Stimulated activated CD4-positive, alpha-beta T cell treated with anti-CD3 and anti-CD28 coated beads, Interleukin-4, amount 100 ng/mL, for 24 hours (primary cell): ENCODE results near the gene B9D1.

Source experiments
- DNase-seq: peaks from one replicate; pipeline ENCODE4 v3.0.0-alpha.2; 2020

Gene B9D1

DNA sequence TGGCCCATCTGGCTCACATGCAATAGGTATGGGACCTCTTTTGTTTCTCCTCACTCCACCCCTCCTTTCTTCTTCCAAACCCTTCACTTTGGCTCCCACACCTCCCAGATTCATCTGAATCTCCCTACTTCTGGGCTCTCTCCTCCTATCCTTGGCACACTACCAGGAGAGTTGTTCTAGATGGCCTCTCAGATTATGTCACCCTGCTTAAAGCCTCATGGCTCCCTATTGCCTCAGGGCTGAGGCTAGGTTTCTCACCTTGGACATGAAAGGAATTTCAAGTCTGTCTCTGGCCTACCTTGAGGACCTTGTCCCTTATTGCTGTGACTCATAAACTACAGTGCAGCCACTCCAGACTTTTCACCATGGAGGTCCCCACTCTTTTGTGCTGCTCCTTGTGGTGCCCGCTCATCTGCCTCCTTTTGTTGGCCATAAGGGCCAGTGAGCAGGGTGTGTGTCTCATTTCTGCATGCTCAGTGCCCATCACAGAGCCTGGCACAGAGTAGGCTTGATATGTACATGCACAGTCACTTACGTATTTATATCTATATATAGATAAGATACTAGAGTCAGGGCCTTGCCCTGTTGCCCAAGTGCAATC, 25.5 kb upstream of the B9D1 start:
- DNase-seq = no peak

DNA sequence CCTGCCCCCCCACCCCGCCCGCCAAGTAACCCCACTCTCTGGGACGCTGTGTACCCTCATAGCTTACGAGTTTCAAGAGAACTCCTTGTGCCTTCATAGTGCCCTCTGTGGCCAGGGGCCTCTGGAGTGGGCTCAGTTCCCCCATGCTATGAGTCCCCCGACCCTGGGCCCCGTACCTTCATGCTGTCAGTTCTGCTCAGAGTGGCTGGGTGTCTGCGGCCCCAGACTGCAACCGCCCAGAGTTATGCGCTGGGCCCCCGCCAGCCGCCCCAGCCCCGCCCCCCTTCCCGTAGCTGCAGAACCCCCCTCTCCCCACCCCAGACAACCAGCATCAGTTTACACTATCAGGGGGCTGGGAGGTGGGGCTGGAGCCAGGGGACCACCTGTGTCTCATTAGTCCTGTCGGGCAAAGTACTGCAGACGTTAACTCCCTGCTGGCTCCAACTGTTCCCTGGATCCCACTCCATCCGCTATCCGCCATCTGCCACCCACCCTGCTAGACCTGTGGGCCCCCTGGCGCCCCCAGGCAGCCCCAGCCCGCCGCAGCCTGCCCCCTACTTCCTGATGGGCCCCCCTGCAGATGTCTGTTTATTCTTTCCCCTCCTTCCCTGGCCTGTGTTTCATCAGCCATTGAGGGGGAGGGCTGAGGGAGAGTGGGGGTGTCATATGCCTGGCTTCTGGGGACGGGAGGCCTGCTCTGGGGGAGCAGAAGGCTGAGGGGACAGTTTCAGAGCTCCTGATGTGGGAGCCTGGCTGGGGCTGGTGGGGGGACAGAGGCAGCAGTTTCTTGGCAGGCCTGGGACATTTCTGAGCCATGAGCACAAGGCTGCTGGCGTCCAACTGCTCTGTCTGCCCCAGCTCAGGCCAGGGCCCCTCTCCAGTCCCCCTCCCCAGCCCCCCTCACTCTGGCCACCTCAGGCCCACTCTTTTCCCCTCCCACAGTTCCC, 24.7 kb upstream of the B9D1 start, which contains the start of gene MFAP4:
TSS of gene MFAP4 (minus strand) at position 217 of the 947 bp plus-strand sequence. CDS start at position 182, 35 bp downstream.
- DNase-seq = no peak

- DNase-seq = no peak
Observed at GRCh38 chr17:19386051-19386929, 23.8 kb upstream of the B9D1 start.

GRCh38 chr17:19385521-19385983, 23.0 kb upstream of the B9D1 start:
- no peak for DNase-seq

DNA sequence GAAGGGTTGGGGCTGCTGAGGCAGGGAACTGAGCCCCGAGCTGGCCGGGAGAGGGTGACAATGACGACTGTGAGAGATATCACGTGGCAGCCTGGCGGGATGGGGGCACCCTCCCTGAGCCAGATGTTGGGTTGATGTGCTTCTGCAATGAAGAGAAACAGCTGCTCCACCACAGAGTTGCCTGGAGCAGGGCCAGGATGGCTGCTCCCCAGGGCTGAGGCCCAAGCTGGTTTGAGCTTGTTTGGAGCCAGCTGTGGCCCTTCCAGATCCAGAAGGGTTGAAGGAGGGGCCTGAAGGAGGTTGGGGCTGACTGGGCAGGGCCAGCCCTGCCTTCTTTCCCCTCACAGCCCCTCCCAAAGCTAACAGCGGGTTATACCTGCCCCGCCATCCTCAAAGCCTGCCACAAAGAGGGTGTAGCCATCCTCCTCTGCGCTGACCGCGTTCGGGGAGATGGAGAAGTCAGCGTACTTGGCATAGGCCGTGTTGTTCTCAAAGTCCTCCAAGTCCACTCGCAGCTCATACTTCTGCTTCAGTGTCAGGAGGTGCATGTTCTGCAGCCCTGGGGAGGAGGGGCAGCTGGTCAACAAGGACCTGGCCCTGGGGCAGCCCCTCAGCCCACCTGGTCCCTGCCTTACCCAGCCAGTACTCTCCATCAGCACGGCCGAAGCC, 22.3 kb upstream of the B9D1 start:
- DNase-seq = no peak

GRCh38 chr17:19383681-19384470, 21.4 kb upstream of the B9D1 start:
- DNase-seq = no peak

DNA sequence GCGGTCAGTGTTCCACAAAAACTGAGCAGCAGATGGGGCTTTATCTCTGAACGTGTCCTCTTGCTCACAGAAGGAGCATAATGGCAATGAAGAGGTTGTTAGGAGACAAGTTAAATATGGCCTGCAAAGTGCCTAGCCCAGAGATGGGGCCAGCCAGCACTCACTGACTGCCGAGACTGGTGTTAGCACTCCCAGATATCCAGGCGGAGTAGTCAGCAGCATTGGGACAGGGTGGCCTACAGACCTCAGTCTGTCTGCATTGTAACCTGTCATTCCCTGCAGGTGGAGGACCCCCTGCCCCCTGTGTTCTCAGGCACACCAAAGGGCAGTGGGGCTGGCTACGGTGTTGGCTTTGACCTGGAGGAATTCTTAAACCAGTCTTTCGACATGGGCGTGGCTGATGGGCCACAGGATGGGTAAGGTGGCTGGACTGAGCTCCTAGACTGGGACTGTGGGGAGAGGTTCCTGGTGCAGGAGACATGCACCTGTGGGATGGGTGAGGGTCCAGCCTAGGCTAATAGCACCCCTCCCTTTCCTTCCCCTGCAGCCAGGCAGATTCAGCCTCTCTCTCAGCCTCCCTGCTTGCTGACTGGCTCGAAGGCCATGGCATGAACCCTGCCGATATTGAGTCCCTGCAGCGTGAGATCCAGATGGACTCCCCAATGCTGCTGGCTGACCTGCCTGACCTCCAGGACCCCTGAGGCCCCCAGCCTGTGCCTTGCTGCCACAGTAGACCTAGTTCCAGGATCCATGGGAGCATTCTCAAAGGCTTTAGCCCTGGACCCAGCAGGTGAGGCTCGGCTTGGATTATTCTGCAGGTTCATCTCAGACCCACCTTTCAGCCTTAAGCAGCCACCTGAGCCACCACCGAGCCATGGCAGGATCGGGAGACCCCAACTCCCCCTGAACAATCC, 20.3 kb upstream of the B9D1 start:
- no peak for DNase-seq

DNA sequence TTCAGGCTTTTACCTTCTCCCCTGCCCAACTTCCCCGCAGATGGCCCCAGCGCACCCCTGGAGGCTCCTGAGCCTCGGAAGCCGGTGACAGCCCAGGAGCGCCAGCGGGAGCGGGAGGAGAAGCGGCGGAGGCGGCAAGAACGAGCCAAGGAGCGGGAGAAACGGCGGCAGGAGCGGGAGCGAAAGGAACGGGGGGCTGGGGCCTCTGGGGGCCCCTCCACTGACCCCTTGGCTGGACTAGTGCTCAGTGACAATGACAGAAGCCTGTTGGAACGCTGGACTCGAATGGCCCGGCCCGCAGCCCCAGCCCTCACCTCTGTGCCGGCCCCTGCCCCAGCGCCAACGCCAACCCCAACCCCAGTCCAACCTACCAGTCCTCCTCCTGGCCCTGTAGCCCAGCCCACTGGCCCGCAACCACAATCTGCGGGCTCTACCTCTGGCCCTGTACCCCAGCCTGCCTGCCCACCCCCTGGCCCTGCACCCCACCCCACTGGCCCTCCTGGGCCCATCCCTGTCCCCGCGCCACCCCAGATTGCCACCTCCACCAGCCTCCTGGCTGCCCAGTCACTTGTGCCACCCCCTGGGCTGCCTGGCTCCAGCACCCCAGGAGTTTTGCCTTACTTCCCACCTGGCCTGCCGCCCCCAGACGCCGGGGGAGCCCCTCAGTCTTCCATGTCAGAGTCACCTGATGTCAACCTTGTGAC, 19.4 kb upstream of the B9D1 start:
- no peak for DNase-seq

DNA sequence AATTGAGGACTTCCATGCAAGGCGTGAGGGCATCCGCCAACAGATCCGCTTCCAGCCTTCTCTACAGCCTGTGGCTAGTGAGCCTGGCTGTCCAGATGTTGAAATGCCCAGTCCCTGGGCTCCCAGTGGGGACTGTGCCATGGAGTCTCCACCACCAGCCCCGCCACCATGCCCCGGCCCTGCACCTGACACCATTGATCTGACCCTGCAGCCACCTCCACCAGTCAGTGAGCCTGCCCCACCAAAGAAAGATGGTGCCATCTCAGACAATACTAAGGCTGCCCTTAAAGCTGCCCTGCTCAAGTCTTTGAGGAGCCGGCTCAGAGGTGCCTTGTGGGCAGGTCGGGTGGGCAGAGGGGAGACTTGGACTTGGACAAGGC, 18.8 kb upstream of the B9D1 start:
- DNase-seq = no peak

DNA sequence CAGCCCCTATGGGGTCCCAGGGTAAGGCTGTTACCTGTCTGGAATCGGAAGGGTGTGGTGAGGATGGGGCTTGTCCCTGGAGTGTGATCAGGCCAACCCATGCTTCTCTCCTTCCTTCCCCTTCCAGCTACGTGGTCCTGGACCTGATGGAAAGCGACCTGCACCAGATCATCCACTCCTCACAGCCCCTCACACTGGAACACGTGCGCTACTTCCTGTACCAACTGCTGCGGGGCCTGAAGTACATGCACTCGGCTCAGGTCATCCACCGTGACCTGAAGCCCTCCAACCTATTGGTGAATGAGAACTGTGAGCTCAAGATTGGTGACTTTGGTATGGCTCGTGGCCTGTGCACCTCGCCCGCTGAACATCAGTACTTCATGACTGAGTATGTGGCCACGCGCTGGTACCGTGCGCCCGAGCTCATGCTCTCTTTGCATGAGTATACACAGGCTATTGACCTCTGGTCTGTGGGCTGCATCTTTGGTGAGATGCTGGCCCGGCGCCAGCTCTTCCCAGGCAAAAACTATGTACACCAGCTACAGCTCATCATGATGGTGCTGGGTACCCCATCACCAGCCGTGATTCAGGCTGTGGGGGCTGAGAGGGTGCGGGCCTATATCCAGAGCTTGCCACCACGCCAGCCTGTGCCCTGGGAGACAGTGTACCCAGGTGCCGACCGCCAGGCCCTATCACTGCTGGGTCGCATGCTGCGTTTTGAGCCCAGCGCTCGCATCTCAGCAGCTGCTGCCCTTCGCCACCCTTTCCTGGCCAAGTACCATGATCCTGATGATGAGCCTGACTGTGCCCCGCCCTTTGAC, 18.2 kb upstream of the B9D1 start:
- DNase-seq = no peak

- no peak for DNase-seq
Observed at GRCh38 chr17:19379361-19380065, 17.0 kb upstream of the B9D1 start.

DNA sequence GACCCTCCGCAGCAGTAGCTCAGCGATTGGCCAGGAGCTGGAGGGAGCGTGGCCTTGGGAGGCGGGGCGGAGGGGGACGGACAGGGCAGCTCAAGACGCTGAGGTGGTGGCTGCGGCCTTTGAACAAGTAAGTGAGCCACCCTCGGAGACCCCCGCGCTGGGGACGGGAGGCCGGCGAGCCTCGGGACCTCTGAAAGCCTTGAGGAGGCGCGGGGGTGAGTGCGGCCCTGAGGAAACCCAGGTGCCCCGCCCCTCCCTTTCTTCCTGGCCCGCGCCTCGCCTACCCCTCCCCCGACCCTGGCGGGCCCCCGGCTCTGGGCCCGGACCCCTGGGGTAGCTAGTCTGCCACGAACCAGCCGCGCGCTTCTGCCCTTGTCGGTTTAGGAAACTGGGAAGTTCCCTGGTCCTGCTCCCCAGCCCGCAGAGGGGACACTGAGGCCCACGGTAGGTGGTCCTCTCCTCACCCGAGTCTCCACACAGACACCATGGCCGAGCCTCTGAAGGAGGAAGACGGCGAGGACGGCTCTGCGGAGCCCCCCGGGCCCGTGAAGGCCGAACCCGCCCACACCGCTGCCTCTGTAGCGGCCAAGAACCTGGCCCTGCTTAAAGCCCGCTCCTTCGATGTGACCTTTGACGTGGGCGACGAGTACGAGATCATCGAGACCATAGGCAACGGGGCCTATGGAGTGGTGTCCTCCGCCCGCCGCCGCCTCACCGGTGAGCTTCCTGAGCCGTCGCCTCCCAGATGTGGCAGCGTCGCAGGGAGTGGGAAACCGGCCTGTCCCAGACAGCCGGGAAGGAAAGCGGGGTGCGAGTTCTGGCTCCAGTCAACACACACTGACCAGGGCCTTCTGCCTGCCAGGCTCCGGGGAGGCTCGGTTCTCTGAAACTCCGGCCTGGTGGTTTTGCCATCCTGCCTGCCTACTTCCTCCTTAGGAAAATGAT, 16.2 kb upstream of the B9D1 start, which contains the start of gene MAPK7:
TSS of gene MAPK7 (plus strand) at position 83 of the 945 bp plus-strand sequence. CDS start at position 486, 403 bp downstream.
- no peak for DNase-seq

DNA sequence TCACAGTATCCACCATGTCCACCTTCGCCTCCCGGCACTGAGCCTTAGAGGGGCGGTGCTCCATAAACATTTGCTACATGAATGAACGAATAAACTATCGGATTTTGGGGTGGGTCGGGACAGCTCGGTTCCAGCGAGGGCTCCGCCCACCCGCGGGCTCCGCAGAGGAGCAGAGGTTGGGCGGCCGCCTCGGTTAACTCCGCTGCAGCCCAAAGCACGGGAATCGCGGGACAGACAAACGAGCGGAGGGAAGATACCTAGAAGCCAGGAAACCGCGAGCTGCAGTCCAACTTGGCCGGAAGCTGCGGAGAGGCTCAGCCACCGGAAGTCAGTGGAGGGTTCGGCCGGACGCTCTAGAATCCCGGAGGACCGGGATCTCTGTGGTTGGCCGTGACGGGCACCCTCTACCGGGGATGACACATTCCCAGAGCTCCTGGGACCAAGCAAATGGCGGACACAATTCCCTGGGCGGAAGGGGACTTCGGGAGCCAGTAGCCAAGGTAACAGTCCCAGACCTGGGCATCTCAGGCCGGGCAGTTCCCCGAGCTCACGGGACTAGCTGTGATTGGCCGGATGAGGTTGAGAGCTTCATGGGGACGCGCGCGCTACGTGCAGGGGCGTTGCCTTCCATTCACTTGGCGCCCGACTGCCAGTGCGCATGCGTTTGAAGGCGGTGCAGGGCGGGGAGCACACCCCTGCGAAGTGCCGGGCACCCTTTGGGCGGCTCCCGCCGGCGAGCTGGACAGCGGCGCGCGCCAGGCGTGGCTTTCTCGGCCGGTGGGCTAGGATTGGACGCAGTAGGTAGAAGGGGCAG, 15.3 kb upstream of the B9D1 start:
- DNase-seq = peak; percentile 95

GRCh38 chr17:19376811-19377210, 14.3 kb upstream of the B9D1 start:
- no peak for DNase-seq

DNA sequence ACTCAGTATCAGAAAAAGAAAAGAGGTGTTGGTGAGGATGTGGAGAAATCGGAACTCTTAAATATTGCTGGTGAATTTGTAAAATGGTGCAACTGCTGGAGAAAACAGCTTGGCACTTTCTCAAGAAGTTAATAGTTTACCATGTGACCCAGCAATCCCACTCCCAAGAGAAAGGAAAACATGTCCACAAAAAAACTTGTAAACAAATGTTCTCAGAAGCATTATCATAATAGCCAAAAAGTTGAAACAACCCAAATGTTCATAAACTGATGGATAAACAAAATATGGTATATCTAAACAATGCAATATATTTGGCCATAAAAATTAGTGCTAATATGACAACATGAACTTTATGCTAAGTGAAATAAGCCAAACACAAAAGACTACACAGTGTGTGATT, 13.2 kb upstream of the B9D1 start:
- no peak for DNase-seq

DNA sequence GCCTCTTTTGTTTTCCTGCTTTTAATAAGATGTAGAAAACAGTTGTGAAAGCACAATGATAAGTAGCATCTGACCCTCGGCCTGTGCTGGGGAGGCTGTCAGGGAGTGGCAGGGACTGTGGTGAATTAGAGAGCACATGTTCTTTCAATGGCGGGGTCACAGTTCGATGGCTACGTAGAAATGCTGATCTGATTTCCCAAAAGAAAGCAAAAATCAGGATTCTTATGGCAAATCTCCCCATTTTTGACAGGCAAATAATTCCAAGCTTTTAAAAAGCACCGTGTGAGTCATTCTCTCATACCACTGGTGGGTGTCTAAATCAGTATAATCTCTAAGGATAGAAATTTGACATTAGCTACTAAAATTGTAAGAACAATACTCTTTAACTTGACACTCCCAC, 11.6 kb upstream of the B9D1 start:
- no peak for DNase-seq
